Transverse colon (tissue), 4 donors: ENCODE measurements around the gene FKBP15. TPM values are rescaled to one million over a fixed set of nuclear protein-coding genes. Genes with fewer than 3 reads are reported as not detected.

ENCODE experiments used
- DNase-seq: peaks from one replicate; pipeline ENCODE4 v3.0.0-alpha.2; 2019
- H3K27ac ChIP-seq, 4 donors: fragments of 200-600 bp; sonication (generic); 2 replicates each; pipeline ENCODE4 v1.5.1; 2016 to 2018; ENCODE audit warnings: inconsistent platforms in 4 of 4
- H3K27me3 ChIP-seq: fragments of 200-600 bp; sonication (generic); 2 replicates; pipeline ENCODE4 v1.5.1; 2017; ENCODE audit warnings: inconsistent platforms
- H3K36me3 ChIP-seq, 4 donors: fragments of 200-600 bp; sonication (generic); 2 replicates each; pipeline ENCODE4 v1.5.1; 2017 to 2019; ENCODE audit warnings: inconsistent platforms in 4 of 4
- H3K4me1 ChIP-seq, 4 donors: fragments of 200-600 bp; sonication (generic); 2 replicates each; pipeline ENCODE4 v1.5.1; 2017 to 2020; ENCODE audit warnings: inconsistent platforms in 4 of 4
- H3K4me3 ChIP-seq, 4 donors: fragments of 200-600 bp; sonication (generic); 1 replicate in 1 of 4; 2 replicates in 3 of 4; pipeline versions ENCODE4 v1.5.1 to v1.6.1; 2017 to 2019; ENCODE audit warnings: inconsistent platforms in 4 of 4
- H3K9me3 ChIP-seq, 2 donors: fragments of 200-600 bp; sonication (generic); 2 replicates each; pipeline ENCODE4 v1.5.1; 2017 to 2019; ENCODE audit warnings: inconsistent platforms in 2 of 2
- CTCF ChIP-seq, 5 experiments: fragments of 200-600 bp in 3 of 5; fragments of 450-650 bp in 2 of 5; sonication (generic) in 3 of 5; IDR thresholded peaks; 1 replicate in 2 of 5; 2 replicates in 3 of 5; pipeline ENCODE4 v1.5.1; 2016 to 2017; ENCODE audit warnings: antibody characterized with exemption in 5 of 5, inconsistent platforms in 3 of 5, mild to moderate bottlenecking in 2 of 5, moderate library complexity in 1 of 5
- EP300 ChIP-seq: sonication (generic); formaldehyde crosslinking; IDR thresholded peaks from one replicate; pipeline ENCODE4 v1.6.1; 2017; ENCODE audit warnings: antibody characterized with exemption, low read depth
- POLR2A ChIP-seq: fragments of 450-650 bp; IDR thresholded peaks from one replicate; pipeline ENCODE4 v1.6.1; 2016; ENCODE audit warnings: antibody characterized with exemption, mild to moderate bottlenecking, moderate library complexity
- POLR2AphosphoS5 ChIP-seq, 3 donors: sonication (generic); formaldehyde crosslinking; IDR thresholded peaks; one replicate each; pipeline ENCODE4 v1.6.1; 2016; ENCODE audit warnings: antibody characterized with exemption in 3 of 3
- WGBS, 2 donors: methylation state at CpG; one replicate each; pipeline ENCODE4 v1.1.5; 2018; ENCODE audit warnings: low coverage in 1 of 2; 5-methylcytosine and 5-hydroxymethylcytosine counted together
- in situ Hi-C, 4 donors: fragments of 200-750 bp; cut with MboI; loops; one replicate each; pipeline versions ENCODE4 v1.15.0 to v1.15.1; 2017; ENCODE audit warnings: low sequenced_read_pairs in 3 of 4, low pct_ligation_motif_present in 1 of 4, low pct_unique_long_range_greater_than_20kb in 1 of 4
- intact Hi-C: fragments of 100-400 bp; cut with DNase I; formaldehyde crosslinking; loops from one replicate; pipeline ENCODE4 v1.15.1; 2023; ENCODE audit warnings: low total_unique reads
- total RNA-seq, 4 donors: library from RNA; depleted of rRNA; stranded (reverse); fragments of >200 nt; gene quantifications; one replicate each; pipeline ENCODE4 v1.1.0, GENCODE V29; 2016

The FKBP15 gene
- total RNA-seq, 4 donors from 2014 or later, result 21.4 to 33.8 (median 23.3) TPM

GRCh38 chr9:113164536-113165300 lies 56.4 kb downstream of the FKBP15 start:
- intact Hi-C loops (no loop called here), in situ Hi-C loops (no loop called here)
- H3K4me1 ChIP-seq, result no peaks in the 10 kb centered on the region
- TF ChIP-seq CTCF (IDR thresholded peaks at IDR 0.05) (no peak), POLR2AphosphoS5 (IDR thresholded peaks at IDR 0.05) (no peak), POLR2A (no peak), EP300 (no peak)
- no peak overlapping the region for H3K4me3 ChIP-seq
- no peaks in the 10 kb centered on the region for H3K9me3 ChIP-seq
- WGBS, 2 donors, result 64 to 84% methylated on average over 3 to 4 of the region's 4 CpGs
- H3K36me3 ChIP-seq, result peaks cover 0 to 67% (median 27%) of the 10 kb centered on the region in 4 donors
- DNase-seq, result no peak
- H3K27ac ChIP-seq, result no peak overlapping the region
- no peaks in the 10 kb centered on the region for H3K27me3 ChIP-seq

GRCh38 chr9:113163001-113163400 lies 58.1 kb downstream of the FKBP15 start:
- H3K27ac ChIP-seq, result no peak overlapping the region
- H3K36me3 ChIP-seq, result peaks cover 0 to 60% (median 20%) of the 10 kb centered on the region in 4 donors
- H3K4me3 ChIP-seq, result no peak overlapping the region
- no peaks in the 10 kb centered on the region for H3K4me1 ChIP-seq
- in situ Hi-C loops (no loop called here), intact Hi-C loops (no loop called here)
- H3K9me3 ChIP-seq, result no peaks in the 10 kb centered on the region
- TF ChIP-seq EP300 (no peak), POLR2AphosphoS5 (IDR thresholded peaks at IDR 0.05) (no peak), CTCF (IDR thresholded peaks at IDR 0.05) (no peak), POLR2A (no peak)
- 73 to 100% methylated on average over 1 to 3 of the region's 3 CpGs for WGBS, 2 donors
- no peak for DNase-seq
- no peaks in the 10 kb centered on the region for H3K27me3 ChIP-seq

GRCh38 chr9:113160571-113160970 lies 60.5 kb downstream of the FKBP15 start:
- no peak for DNase-seq
- in situ Hi-C loops (no loop called here), intact Hi-C loops (no loop called here)
- no peaks in the 10 kb centered on the region for H3K4me1 ChIP-seq
- H3K9me3 ChIP-seq, result no peaks in the 10 kb centered on the region
- no peaks in the 10 kb centered on the region for H3K27me3 ChIP-seq
- no peak overlapping the region for H3K27ac ChIP-seq
- no peak for TF ChIP-seq POLR2AphosphoS5 (IDR thresholded peaks at IDR 0.05)
- TF ChIP-seq CTCF (IDR thresholded peaks at IDR 0.05), result no peak
- TF ChIP-seq POLR2A, result no peak
- no peak for TF ChIP-seq EP300
- peaks cover 0 to 40% (median 11%) of the 10 kb centered on the region in 4 donors for H3K36me3 ChIP-seq
- 78 to 100% methylated on average over 1 to 3 of the region's 3 CpGs for WGBS, 2 donors
- no peak overlapping the region for H3K4me3 ChIP-seq

GRCh38 chr9:113158446-113158845 lies 62.6 kb downstream of the FKBP15 start:
- WGBS, 2 donors, result 78 to 94% methylated on average over 3 to 5 of the region's 5 CpGs
- no peaks in the 10 kb centered on the region for H3K9me3 ChIP-seq
- no peak overlapping the region for H3K4me3 ChIP-seq
- DNase-seq, result no peak
- intact Hi-C loops, result no loop called here
- H3K27me3 ChIP-seq, result no peaks in the 10 kb centered on the region
- no peak overlapping the region for H3K27ac ChIP-seq
- H3K36me3 ChIP-seq, result peaks cover 0 to 20% (median 6%) of the 10 kb centered on the region in 4 donors
- H3K4me1 ChIP-seq, result peaks cover 0 to 2% (median 0%) of the 10 kb centered on the region in 4 donors
- TF ChIP-seq CTCF (IDR thresholded peaks at IDR 0.05) (no peak), EP300 (no peak), POLR2A (no peak), POLR2AphosphoS5 (IDR thresholded peaks at IDR 0.05) (no peak)
- in situ Hi-C loops, result no loop called here
